Gastrocnemius medialis (tissue), 4 donors: ENCODE results near the gene TMPRSS13. TPM values are rescaled to one million over a fixed set of nuclear protein-coding genes. Genes with fewer than 3 reads are reported as not detected.

Experiments
- ATAC-seq, 2 donors: fragments of 150-250 bp; one replicate each; pipeline ENCODE4 v1.9.1; 2016
- DNase-seq, 2 donors: peaks; one replicate each; pipeline ENCODE4 v3.0.0-alpha.2; 2019
- H3K27ac ChIP-seq, 4 donors: fragments of 200-600 bp; sonication (generic); 1 replicate in 1 of 4; 2 replicates in 3 of 4; pipeline ENCODE4 v1.5.1; 2016 to 2018; ENCODE audit warnings: mild to moderate bottlenecking in 2 of 4, moderate library complexity in 1 of 4
- H3K27me3 ChIP-seq, 3 donors: fragments of 200-600 bp; sonication (generic) in 2 of 3; 1 replicate in 1 of 3; 2 replicates in 2 of 3; pipeline versions ENCODE4 v1.5.1 to v1.6.0; 2016 to 2019; ENCODE audit warnings: mild to moderate bottlenecking in 1 of 3, moderate library complexity in 1 of 3
- H3K36me3 ChIP-seq, 2 donors: fragments of 200-600 bp; sonication (generic) in 1 of 2; one replicate each; pipeline ENCODE4 v1.5.1; 2017 to 2018
- H3K4me1 ChIP-seq, 2 donors: fragments of 200-600 bp; sonication (generic) in 1 of 2; one replicate each; pipeline ENCODE4 v1.5.1; 2016 to 2017; ENCODE audit warnings: mild to moderate bottlenecking in 2 of 2
- H3K4me3 ChIP-seq, 4 donors: fragments of 200-600 bp; sonication (generic) in 3 of 4; 1 replicate in 1 of 4; 2 replicates in 3 of 4; pipeline ENCODE4 v1.5.1; 2016 to 2019; ENCODE audit warnings: mild to moderate bottlenecking in 2 of 4
- H3K9me3 ChIP-seq, 3 donors: fragments of 200-600 bp; sonication (generic) in 2 of 3; 1 replicate in 1 of 3; 2 replicates in 2 of 3; pipeline ENCODE4 v1.5.1; 2016 to 2019
- POLR2A ChIP-seq, 2 donors: fragments of 450-650 bp; IDR thresholded peaks; one replicate each; pipeline ENCODE4 v1.6.1; 2017; ENCODE audit warnings: antibody characterized with exemption in 2 of 2, mild to moderate bottlenecking in 2 of 2, moderate library complexity in 2 of 2
- in situ Hi-C, 4 donors: fragments of 200-750 bp; cut with MboI; loops; one replicate each; pipeline versions ENCODE4 v1.15.0 to v1.8.0; 2017; ENCODE audit warnings: low sequenced_read_pairs in 4 of 4
- intact Hi-C: fragments of 100-400 bp; cut with DNase I; formaldehyde crosslinking; loops from one replicate; pipeline ENCODE4 v1.15.1; 2023; ENCODE audit warnings: low total_unique reads
- total RNA-seq, 4 donors: library from RNA; depleted of rRNA; stranded (reverse); fragments of >200 nt; gene quantifications; one replicate each; pipeline versions ENCODE4 v1.1.0 to v1.2.3, GENCODE V29; 2016
- TF ChIP-seq, protein P1 (sequence below), 5 experiments: fragments of 450-650 bp in 3 of 5; fragments of 200-600 bp in 2 of 5; sonication (generic) in 2 of 5; IDR thresholded peaks in 4 of 5; conservative IDR thresholded peaks in 1 of 5; 1 replicate in 4 of 5; 2 replicates in 1 of 5; pipeline ENCODE4 v1.5.1; 2016 to 2019; ENCODE audit warnings: antibody characterized with exemption in 5 of 5, mild to moderate bottlenecking in 3 of 5, moderate library complexity in 3 of 5

TMPRSS13 gene
- total RNA-seq, 4 donors from 2014 or later, result not detected

DNA sequence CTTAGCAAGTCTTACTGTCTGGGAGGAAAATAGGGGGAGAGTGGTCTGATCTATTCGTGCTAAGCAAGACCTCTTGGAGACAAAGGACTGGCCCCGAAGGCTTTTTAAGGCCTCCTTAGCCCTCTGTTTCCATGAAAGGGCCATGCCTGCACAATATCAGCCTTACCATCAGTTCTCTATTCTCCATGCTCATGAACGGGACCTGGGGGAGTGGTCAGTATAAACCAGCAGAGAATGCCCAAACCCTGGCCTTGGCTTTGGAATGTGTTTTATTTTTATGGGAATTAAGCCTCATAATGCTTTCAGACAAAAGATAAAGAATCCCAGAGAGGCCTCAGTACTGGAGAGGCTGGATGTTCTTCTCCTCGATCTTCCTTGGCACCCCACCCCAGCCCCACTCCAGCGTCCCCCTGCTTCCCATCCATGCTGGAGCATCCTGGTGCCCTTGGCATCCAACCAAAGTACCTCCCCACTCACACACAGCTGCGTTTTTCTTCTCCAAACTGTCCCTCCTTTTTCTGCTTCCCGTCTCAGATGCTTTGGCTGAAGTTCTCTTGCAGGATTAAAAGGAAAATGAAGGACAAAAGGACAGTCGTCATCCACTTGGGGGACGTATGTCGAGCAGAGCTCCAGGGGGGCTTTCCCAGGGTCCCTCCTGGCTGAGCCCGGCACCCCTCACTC, 71.3 kb downstream of the TMPRSS13 start:
- in situ Hi-C loops (no loop called here), intact Hi-C loops (no loop called here)
- H3K27ac ChIP-seq, result no peak overlapping the region
- H3K4me1 ChIP-seq, result peaks cover 8 to 21% of the 10 kb centered on the region in 2 donors
- no peak for DNase-seq
- no peaks in the 10 kb centered on the region for H3K36me3 ChIP-seq
- H3K9me3 ChIP-seq, result no peaks in the 10 kb centered on the region
- no peak for ATAC-seq
- H3K4me3 ChIP-seq, result no peak overlapping the region
- no peaks in the 10 kb centered on the region for H3K27me3 ChIP-seq
- TF ChIP-seq, protein P1, sequence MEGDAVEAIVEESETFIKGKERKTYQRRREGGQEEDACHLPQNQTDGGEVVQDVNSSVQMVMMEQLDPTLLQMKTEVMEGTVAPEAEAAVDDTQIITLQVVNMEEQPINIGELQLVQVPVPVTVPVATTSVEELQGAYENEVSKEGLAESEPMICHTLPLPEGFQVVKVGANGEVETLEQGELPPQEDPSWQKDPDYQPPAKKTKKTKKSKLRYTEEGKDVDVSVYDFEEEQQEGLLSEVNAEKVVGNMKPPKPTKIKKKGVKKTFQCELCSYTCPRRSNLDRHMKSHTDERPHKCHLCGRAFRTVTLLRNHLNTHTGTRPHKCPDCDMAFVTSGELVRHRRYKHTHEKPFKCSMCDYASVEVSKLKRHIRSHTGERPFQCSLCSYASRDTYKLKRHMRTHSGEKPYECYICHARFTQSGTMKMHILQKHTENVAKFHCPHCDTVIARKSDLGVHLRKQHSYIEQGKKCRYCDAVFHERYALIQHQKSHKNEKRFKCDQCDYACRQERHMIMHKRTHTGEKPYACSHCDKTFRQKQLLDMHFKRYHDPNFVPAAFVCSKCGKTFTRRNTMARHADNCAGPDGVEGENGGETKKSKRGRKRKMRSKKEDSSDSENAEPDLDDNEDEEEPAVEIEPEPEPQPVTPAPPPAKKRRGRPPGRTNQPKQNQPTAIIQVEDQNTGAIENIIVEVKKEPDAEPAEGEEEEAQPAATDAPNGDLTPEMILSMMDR (IDR thresholded peaks at IDR 0.05 in 4 of 5, conservative IDR thresholded peaks at IDR 0.05 in 1 of 5), result no peak
- TF ChIP-seq POLR2A (IDR thresholded peaks at IDR 0.05), result no peak

DNA sequence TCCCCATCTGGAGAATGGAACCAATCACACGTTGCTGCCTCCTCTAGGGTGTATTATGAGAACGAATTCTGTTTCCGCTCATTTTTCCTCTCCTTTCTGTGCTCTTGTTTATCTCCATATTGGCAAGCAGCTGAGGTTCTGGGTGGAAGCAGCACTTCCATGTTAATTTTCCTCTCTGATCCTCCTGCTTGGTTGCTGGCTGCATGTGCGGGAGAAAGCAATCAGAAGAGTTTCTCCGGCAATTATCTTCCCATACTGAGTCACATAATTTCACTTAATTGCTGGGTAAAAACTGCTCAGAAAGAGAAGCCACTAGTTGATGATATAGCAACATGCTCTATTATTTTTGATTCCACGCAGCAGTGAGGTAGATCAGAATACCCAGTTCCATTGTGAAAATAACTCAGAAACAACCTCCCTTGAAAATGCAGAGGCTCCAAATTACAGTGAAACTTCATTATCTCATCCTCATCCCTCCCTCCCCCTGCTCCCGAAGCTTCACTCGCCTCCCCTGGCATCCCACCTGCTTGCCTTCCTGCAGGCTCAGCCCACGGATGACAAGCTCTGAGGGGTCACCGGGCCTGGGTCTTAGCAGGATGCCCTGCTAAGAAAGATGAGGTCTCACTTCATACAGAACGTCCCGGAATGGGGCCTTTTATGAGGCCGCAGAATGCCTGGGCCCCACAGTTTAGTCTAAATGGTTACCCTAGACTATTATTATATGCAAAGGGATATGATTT, 73.1 kb downstream of the TMPRSS13 start:
- no peak overlapping the region for H3K27ac ChIP-seq
- TF ChIP-seq, protein P1 (IDR thresholded peaks at IDR 0.05 in 4 of 5, conservative IDR thresholded peaks at IDR 0.05 in 1 of 5), result no peak
- no peak for TF ChIP-seq POLR2A (IDR thresholded peaks at IDR 0.05)
- no peaks in the 10 kb centered on the region for H3K36me3 ChIP-seq
- no peak for ATAC-seq
- no peak overlapping the region for H3K4me3 ChIP-seq
- H3K9me3 ChIP-seq, result no peaks in the 10 kb centered on the region
- DNase-seq, result no peak
- intact Hi-C loops, result no loop called here
- in situ Hi-C loops, result no loop called here
- peaks cover 0 to 12% of the 10 kb centered on the region in 2 donors for H3K4me1 ChIP-seq
- no peaks in the 10 kb centered on the region for H3K27me3 ChIP-seq

DNA sequence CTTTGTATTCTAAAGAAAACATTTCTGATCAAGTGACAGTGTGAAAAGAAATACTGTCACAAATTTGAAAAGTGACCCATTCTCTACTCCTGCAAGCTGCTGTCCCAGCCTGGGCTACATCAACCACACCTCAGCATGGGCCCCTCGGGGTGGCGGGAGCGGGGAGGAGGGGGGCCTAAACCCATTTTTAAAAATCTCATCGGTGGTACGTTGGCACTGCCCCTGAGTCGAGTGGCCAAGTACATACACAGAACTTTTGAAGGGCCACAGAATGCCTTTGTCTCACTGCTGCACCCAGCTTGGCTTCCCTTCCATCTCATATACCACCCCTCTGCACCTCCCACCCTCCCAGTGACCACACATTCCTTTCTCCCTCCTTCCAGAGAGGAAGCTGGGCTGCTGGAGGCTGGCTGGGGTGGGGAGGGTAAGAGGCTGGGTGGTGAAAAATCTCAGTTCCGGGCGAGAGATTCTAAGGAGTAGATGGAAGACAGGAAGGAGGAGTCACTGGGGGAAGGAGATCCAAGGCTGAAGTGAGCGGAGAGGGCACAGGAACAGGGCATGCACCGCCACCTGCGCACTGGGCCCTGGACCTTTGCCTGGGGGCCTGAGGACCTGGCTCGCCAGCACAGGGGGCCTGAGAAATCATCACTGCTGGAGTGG, 73.9 kb downstream of the TMPRSS13 start:
- TF ChIP-seq, protein P1 (IDR thresholded peaks at IDR 0.05 in 4 of 5, conservative IDR thresholded peaks at IDR 0.05 in 1 of 5), result no peak
- no peak for TF ChIP-seq POLR2A (IDR thresholded peaks at IDR 0.05)
- Histone ChIP-seq H3K4me1 (peaks cover 0 to 11% of the 10 kb centered on the region in 2 donors), H3K27me3 (no peaks in the 10 kb centered on the region), H3K4me3 (no peak overlapping the region), H3K36me3 (no peaks in the 10 kb centered on the region), H3K27ac (no peak overlapping the region), H3K9me3 (no peaks in the 10 kb centered on the region)
- intact Hi-C loops (no loop called here), in situ Hi-C loops (no loop called here)
- DNase-seq (no peak), ATAC-seq (no peak)

DNA sequence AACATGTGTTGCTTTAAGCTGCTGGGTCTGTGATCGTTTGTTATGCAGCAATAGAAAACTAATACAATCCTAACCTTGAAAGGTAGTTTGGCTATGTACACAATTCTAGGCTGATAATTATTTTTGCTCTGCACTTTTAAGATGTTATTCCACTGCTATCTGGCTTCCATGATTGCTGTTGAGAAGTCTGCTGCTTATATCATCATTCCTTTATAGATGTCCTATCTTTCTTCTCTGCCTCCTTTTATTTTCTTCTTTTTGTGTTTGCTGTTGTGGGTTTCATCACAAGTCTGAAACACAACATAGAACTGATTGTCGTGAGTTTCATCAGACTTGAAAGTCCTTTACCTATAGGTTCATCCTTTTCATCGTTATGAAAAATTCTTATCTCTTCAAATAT, 76.9 kb downstream of the TMPRSS13 start:
- DNase-seq (no peak), ATAC-seq (no peak)
- in situ Hi-C loops, result no loop called here
- Histone ChIP-seq H3K27me3 (no peaks in the 10 kb centered on the region), H3K9me3 (no peaks in the 10 kb centered on the region), H3K4me3 (no peak overlapping the region), H3K4me1 (peaks cover 0 to 6% of the 10 kb centered on the region in 2 donors), H3K36me3 (no peaks in the 10 kb centered on the region), H3K27ac (no peak overlapping the region)
- intact Hi-C loops, result no loop called here
- no peak for TF ChIP-seq POLR2A (IDR thresholded peaks at IDR 0.05)
- TF ChIP-seq, protein P1 (IDR thresholded peaks at IDR 0.05 in 4 of 5, conservative IDR thresholded peaks at IDR 0.05 in 1 of 5), result no peak
